GM18868 (cell line): ENCODE measurements around the gene C1orf159.
"Not testable (repeated sequence)": the region's sequence is repeated elsewhere in the genome, so short reads cannot be mapped to it uniquely, and the experiment has no call there.

Experiments
- ATAC-seq: cut with Tn5 transposase; IDR thresholded peaks from one replicate; pipeline ENCODE4 v1.9.1; 2021; ENCODE audit warnings: mild to moderate bottlenecking, moderate library complexity; ENCODE audit not compliant: unreplicated experiment

The C1orf159 gene

GRCh38 chr1:1150100-1150499, 34.2 kb upstream of the C1orf159 start:
- ATAC-seq: no peak

DNA sequence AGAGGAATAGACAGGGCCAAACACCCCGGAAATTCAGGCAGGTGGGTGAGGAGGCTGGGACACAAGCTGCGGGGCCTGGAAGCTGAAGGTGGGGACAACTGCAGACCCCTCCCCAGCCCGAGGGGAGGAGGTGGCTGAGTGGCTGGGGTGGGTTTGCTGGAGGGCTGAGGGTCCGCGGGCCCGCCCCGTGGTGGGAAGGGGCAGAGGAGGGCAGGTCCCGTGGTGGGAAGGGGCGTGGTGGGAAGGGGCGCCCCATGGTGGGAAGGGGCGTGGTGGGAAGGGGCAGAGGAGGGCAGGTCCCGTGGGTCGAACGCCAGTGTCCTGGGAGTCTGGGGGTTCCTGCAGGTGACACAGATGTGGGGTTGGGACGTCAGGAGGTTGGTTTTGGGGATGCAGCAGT, 33.5 kb upstream of the C1orf159 start:
- no peak for ATAC-seq

GRCh38 chr1:1148569-1148968, 32.7 kb upstream of the C1orf159 start:
- ATAC-seq: no peak

DNA sequence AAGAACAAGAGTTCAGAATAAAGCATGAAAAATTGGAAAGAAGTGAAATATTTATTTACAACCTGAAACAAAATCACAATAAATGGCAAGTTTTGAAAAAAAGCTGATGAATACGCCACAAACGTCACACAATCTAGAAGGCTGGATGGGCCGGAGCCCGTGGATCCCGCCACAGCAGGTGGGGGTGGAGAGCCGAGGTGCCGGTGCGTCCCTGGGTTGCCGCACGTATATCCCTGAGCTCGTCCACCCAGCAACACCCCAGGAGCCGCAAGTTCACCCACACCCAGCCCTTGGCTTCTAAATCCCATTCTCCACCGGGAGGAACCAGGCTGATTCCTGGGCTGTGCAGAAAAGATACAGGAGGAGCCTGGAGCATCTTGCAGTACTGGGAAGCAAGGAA, 32.2 kb upstream of the C1orf159 start:
- ATAC-seq: no peak

GRCh38 chr1:1146596-1146995, 30.7 kb upstream of the C1orf159 start:
- ATAC-seq: no peak

GRCh38 chr1:1146026-1146425, 30.1 kb upstream of the C1orf159 start:
- ATAC-seq: no peak

GRCh38 chr1:1145547-1145914, 29.6 kb upstream of the C1orf159 start:
- no peak for ATAC-seq

GRCh38 chr1:1144843-1145546, 29.1 kb upstream of the C1orf159 start:
- no peak for ATAC-seq

GRCh38 chr1:1144122-1144842, 28.4 kb upstream of the C1orf159 start:
- ATAC-seq: no peak

DNA sequence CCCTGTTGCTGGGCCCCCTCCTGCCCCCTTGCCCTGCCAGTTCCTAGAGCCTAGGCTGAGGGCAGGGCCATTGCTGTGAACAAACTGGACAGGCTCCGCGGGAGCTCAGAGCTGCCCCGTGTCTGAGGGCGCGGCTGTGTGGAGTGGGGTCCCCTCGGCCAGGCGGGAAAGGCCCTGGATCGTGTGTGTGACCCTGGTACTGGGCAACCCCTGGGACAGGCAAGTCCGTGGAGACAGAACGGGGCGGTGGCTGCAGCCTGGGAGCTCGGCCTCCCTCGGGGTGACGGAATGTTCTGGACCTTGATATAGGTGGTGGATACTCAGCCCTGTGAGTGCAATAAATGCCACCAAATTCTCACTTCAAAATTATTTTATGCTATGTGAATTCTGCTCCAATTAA, 27.7 kb upstream of the C1orf159 start:
- no peak for ATAC-seq

DNA sequence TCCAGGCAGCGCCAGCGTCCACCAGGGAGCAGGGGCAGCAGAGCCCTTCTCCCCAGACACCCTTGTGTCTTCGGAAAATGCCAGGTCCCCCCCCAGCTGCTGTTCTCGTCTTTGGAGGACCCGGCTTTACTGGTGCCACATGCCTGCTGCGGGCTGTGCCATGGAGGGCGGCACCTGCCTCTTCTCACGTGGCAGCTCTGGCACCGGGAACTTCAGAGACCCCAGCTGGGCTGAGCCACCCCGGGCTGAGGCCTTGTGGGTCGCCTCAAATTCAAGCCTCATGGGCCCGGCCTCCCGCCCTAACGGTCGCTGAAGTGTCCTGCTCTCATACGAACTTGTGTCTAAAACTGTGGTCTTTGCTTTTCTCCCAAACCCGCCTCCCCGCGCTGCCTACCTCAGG, 27.0 kb upstream of the C1orf159 start:
- ATAC-seq: no peak

- ATAC-seq: not testable (repeated sequence)
Observed at GRCh38 chr1:1142352-1142751, 26.5 kb upstream of the C1orf159 start.

DNA sequence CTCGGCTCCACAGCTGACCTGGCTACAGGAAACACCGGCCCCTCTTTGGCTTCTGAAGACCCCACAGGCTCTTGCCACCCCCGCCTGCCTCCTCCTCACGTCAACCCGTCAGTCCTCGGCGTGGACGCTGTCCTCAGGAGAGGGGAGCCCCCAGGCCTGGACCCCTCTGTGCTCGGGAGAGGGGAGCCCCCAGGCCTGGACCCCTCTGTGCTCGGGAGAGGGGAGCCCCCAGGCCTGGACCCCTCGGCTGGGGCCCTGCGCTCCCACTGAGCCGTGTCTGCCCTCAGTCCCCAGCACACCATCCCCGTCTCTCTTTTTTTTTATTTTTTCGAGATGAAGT, 26.0 kb upstream of the C1orf159 start:
- ATAC-seq: no peak

- ATAC-seq: no peak
Observed at GRCh38 chr1:1141244-1141910, 25.5 kb upstream of the C1orf159 start.

DNA sequence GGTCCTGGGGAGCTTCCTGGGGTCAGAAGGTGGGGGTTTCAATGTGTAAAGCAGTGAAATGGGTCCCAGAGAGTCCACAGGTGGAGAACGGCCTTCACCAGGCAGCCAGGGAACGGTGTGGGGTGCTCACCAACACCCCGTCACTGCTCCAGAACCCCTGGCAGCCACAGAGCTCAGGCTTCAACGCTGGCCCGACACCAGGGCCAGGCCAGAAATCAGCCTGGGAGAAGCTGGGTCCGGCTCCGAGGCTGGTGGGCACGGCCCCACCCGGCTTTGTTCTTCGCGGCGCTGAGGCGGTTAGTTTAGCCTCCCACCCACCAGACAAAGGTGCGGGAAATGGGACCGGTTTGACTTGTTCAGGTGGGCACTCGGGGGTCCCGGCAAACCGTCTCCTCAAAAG, 24.8 kb upstream of the C1orf159 start:
- no peak for ATAC-seq

DNA sequence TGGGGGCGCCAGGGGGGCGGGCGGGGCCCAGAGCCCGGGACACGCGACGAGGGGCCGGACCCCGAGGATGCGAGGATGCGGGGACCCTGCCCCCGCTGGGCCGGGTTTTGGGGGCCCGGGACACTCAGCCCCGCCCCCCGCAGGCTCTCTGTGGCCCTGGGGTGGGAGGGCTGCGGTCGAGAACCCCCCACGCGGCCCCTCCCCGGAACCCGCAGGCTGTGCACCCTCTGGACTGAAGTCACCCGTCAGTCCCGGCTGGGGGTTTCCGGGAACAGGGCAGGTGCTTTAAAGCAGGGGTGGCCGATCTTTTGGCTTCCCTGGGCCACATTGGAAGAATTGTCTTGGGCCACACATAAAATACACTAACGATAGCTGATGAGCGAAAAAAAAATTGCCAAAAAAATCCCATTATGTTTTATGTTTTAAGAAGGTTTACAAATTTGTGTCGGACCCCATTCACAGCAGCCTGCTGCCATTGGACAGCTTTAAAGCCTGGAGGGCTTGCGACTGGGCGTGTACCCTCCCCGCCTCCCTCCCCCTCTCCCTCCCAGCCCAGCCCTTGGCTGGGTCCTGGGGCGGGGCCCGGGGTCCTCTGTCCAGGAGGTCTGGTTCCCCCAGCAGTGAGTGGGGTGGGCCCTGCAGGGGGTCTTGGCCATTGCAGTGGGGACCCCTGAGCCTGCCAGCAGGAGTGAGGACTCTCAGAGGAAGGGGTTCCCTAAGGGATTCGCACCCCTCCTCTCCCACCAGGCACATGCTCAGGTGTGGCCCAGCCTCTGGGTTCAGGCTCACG, 21.6 kb upstream of the C1orf159 start:
- ATAC-seq: no peak

GRCh38 chr1:1136547-1137230, 20.8 kb upstream of the C1orf159 start:
- no peak for ATAC-seq

GRCh38 chr1:1135339-1136136, 19.6 kb upstream of the C1orf159 start:
- no peak for ATAC-seq

DNA sequence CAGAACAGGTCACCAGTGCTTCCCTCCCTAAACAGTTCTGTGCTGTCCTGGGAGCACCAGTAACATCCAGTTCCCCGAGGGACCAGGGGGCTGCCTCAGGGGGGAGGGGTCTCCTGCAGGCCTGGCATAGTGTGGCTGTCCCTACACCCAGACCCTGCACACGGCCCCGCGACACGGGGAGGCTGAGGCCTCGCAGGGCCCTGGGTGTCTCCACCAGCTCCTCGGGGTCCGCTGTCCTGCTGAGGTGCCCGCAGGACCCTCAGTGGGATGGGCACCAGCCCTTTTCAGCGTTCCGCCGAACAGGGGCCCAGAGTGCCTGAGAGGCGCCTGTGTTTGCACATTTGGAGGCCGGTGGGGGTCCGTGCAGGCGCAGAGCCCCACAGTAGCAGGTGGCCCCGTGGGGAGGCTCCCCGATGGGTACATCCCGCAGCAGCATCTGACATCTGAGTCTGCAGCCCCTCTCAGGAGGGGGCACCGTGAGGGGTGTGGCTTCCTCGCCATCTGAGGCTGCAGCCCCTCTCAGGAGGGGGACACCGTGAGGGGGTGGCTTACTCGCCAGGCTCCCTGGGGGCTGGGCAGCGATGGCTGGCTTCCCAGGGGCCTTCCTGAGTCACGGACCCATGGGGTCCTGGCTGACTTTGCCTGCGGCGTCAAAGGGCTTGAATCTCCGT, 18.5 kb upstream of the C1orf159 start:
- ATAC-seq: no peak
